Psoas muscle (tissue), 8 donors: ENCODE results near the gene ITGA1. TPM values are rescaled to one million over a fixed set of nuclear protein-coding genes. Genes with fewer than 3 reads are reported as not detected.

Source experiments
- ATAC-seq, 4 donors: fragments of 200-7000 bp; cut with Tn5 transposase; one replicate each; pipeline ENCODE4 v1.9.1; 2020; ENCODE audit warnings: moderate library complexity in 3 of 4, mild to moderate bottlenecking in 2 of 4
- DNase-seq, 2 donors: peaks; one replicate each; pipeline ENCODE4 v3.0.0-alpha.2; 2020
- H3K27ac ChIP-seq: fragments of 200-600 bp; one replicate; pipeline ENCODE4 v1.8.0; 2022
- H3K27me3 ChIP-seq, 3 donors: fragments of 200-600 bp in 1 of 3; one replicate each; pipeline versions ENCODE4 v1.6.1 to v1.8.0; 2013 to 2022; ENCODE audit warnings: low read length in 2 of 3, mild to moderate bottlenecking in 2 of 3, moderate library complexity in 1 of 3; ENCODE audit not compliant: insufficient read depth in 3 of 3
- H3K36me3 ChIP-seq, 2 donors: fragments of 200-600 bp in 1 of 2; one replicate each; pipeline versions ENCODE4 v1.6.1 to v1.8.0; 2013 to 2022; ENCODE audit warnings: low read depth in 1 of 2, mild to moderate bottlenecking in 1 of 2, moderate library complexity in 1 of 2; ENCODE audit not compliant: insufficient read depth in 1 of 2
- H3K4me1 ChIP-seq: fragments of 200-600 bp; one replicate; pipeline ENCODE4 v1.8.0; 2022
- H3K4me3 ChIP-seq: fragments of 200-600 bp; one replicate; pipeline ENCODE4 v1.8.0; 2022; ENCODE audit warnings: mild to moderate bottlenecking
- H3K9me3 ChIP-seq: fragments of 200-600 bp; one replicate; pipeline ENCODE4 v1.8.0; 2022
- WGBS, 3 donors: extraction: QIAGEN DNeasy Blood & Tissue Kit; methylation state at CpG; one replicate each; pipeline versions ENCODE4 v1.1.6 to v1.1.7; 2013; 5-methylcytosine and 5-hydroxymethylcytosine counted together
- intact Hi-C, 2 donors: fragments of 100-400 bp; cut with DNase I; formaldehyde crosslinking; loops; one replicate each; pipeline versions ENCODE4 v1.11.0 to v1.14.2; 2022
- polyA plus RNA-seq, 3 donors: library from polyadenylated mRNA; stranded (reverse); fragments of 200-250 nt; gene quantifications; one replicate each; pipeline ENCODE4 v1.2.3, GENCODE V29; 2013
- total RNA-seq, 4 donors: library from RNA; stranded (reverse); fragmentation: NEBNext Ultra II Directional in 2 of 4; extraction: Animal tissue kit (Norgen Biotek cat#: 25700) in 2 of 4; gene quantifications; one replicate each; pipeline versions ENCODE4 v1.2.1 to v1.2.4, GENCODE V29; 2021 to 2023
- TF ChIP-seq, protein P1 (sequence below): fragments of 200-600 bp; IDR thresholded peaks from one replicate; pipeline ENCODE4 v1.8.0; 2022; ENCODE audit warnings: antibody characterized with exemption
- donor health status: healthy with polysubstance abuse.
- donor health status: DM: no; HTN: no; CAD: no; lungs with moderate emphysema.
- donor health status: Bipolar disorder and iron deficiency.
- donor health status: healthy.
- donor health status: DM: yes; HTN: yes; CAD: no.
- donor health status: DM: no; HTN: no; CAD: no.
- donor health status: DM: no; HTN: no; CAD: no.
- donor health status: DM: yes; HTN: yes; CAD: no.

Gene ITGA1
- total and polyA plus RNA-seq, 7 donors, result 3.4 to 29.3 (median 13.0) TPM

DNA sequence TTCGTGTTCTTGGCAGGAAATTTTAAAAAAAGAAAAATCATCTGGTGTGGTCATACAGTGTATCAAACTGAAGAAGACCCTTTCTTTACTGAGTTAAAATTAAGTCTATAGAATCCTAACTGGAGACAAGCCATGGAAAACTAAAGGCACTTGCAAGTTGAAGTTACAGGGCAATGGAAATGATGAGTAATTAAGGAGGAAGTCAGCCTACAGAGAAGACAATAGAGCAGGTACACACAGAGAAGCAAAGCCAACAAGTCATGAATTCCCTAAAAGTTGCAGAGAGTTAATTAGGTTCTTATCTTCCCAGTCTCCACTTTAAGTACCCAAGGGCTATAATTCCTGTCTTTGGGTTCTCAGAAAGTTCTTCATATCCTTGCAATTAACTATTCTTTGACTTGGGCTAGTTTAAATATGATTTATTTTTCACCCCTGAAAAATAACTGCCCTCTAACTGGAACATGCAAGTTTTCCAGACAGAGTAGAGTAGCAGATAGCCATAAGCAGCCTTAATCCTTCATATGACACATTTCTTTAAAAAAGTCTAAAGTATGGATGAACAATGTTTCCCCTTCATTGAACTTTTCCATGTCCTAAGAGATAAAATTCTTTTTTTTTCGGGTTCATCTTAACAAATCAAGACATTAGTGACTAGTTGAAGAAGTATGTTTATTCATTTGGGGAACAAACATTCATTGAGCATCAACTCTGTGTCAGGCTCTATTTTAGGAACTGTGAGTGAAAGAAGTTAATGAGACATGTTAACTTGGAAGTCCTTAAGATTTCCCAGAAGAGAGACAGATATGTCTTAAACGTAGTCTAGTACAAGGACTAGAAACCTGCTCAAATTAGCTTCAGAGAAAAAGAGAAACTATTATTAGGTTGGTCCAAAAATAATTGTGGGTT lies 196.3 kb downstream of the ITGA1 start:
- H3K4me3 ChIP-seq, result no peak overlapping the region
- peaks cover 0 to 8% (median 0%) of the 10 kb centered on the region in 3 donors for H3K27me3 ChIP-seq
- TF ChIP-seq, protein P1, sequence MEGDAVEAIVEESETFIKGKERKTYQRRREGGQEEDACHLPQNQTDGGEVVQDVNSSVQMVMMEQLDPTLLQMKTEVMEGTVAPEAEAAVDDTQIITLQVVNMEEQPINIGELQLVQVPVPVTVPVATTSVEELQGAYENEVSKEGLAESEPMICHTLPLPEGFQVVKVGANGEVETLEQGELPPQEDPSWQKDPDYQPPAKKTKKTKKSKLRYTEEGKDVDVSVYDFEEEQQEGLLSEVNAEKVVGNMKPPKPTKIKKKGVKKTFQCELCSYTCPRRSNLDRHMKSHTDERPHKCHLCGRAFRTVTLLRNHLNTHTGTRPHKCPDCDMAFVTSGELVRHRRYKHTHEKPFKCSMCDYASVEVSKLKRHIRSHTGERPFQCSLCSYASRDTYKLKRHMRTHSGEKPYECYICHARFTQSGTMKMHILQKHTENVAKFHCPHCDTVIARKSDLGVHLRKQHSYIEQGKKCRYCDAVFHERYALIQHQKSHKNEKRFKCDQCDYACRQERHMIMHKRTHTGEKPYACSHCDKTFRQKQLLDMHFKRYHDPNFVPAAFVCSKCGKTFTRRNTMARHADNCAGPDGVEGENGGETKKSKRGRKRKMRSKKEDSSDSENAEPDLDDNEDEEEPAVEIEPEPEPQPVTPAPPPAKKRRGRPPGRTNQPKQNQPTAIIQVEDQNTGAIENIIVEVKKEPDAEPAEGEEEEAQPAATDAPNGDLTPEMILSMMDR, result no peak
- H3K36me3 ChIP-seq, result no peaks in the 10 kb centered on the region
- DNase-seq (no peak), ATAC-seq (no peak)
- H3K27ac ChIP-seq, result no peak overlapping the region
- H3K4me1 ChIP-seq, result peaks cover 4% of the 10 kb centered on the region
- 44 to 55% (median 52%) methylated on average over 3 of the region's 3 CpGs for WGBS, 3 donors
- no peaks in the 10 kb centered on the region for H3K9me3 ChIP-seq
- intact Hi-C loops, result no loop called here

DNA sequence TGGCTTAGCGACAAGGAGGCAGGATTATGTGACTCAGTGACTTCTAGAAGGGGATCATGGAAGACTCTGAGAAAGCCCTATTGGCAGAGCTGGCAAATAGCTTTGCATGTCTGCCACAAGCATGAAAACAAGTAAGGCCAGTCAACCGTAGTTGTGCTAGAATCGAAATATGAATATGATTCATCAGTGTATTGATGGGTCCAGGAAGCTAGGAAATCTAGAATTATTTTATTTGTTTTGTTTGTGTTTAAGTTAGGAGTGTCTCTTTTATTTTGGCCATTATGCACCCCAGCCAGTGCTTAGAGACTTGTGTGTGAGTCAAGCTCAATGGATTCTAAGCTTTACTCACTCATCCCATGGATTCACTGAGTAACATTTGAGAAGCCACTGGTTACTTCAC lies 197.6 kb downstream of the ITGA1 start:
- Histone ChIP-seq H3K4me1 (peaks cover 9% of the 10 kb centered on the region), H3K9me3 (no peaks in the 10 kb centered on the region), H3K36me3 (no peaks in the 10 kb centered on the region), H3K27ac (no peak overlapping the region), H3K4me3 (no peak overlapping the region), H3K27me3 (peaks cover 0 to 19% (median 0%) of the 10 kb centered on the region in 3 donors)
- DNase-seq (no peak), ATAC-seq (no peak)
- TF ChIP-seq, protein P1, result no peak
- intact Hi-C loops, result loop anchor here in 1 of 2 donors (5.0 kb wide), 1 partner anchor 47 kb away; no protein-coding TSS in a partner anchor
- 79 to 96% (median 80%) methylated on average over 3 of the region's 3 CpGs for WGBS, 3 donors

GRCh38 chr5:52987711-52988331 lies 200.1 kb downstream of the ITGA1 start:
- H3K4me3 ChIP-seq, result no peak overlapping the region
- peaks cover 0 to 28% (median 2%) of the 10 kb centered on the region in 3 donors for H3K27me3 ChIP-seq
- DNase-seq (no peak), ATAC-seq (no peak)
- no peaks in the 10 kb centered on the region for H3K9me3 ChIP-seq
- intact Hi-C loops, result loop anchor here in 1 of 2 donors (5.0 kb wide), 1 partner anchor 44 kb away; no protein-coding TSS in a partner anchor
- no peaks in the 10 kb centered on the region for H3K36me3 ChIP-seq
- TF ChIP-seq, protein P1, result no peak
- 73 to 80% (median 78%) methylated on average over 4 of the region's 4 CpGs for WGBS, 3 donors
- peaks cover 9% of the 10 kb centered on the region for H3K4me1 ChIP-seq
- H3K27ac ChIP-seq, result no peak overlapping the region

DNA sequence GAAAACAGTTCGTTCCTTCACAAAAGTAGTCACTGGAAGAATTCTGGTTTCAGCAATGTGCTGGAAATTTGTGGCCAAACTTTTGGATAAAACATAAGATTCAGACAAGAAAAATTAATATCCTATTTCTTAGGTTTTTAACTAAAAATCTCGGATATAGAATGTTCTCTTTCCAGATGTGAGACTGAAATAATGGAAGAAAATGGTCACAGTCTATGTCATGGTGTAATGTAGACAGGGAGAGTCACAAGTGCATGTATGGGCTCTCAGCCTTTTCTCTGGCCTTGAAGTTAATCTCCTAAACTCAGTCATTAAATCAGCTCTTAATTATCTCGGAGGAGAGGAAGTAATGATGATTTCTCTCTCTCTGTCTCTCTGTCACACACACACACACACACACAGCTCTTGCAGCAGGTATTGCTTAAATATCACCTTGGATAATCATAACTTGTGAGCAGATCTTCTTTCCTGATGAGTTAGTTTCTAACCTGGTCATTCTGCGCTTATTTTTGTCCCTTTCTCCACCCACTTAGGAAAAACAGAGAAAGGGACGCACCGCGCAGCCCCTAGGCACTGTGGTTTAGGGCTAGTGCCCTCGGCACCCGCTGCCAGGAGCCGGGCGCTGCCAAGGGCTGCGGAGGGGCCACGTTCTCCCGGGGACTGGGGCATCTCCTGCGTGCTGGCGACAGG lies 200.8 kb downstream of the ITGA1 start:
- peaks cover 9% of the 10 kb centered on the region for H3K4me1 ChIP-seq
- peaks cover 0 to 29% (median 2%) of the 10 kb centered on the region in 3 donors for H3K27me3 ChIP-seq
- DNase-seq (no peak), ATAC-seq (peak in 2 of 4 donors; percentile 28 to 36)
- peak overlapping the region; percentile 40 for H3K27ac ChIP-seq
- WGBS, 3 donors, result 9 to 11% (median 9%) methylated on average over 16 of the region's 16 CpGs
- TF ChIP-seq, protein P1, result no peak
- H3K4me3 ChIP-seq, result peak overlapping the region; percentile 75
- intact Hi-C loops, result loop anchor here in 1 of 2 donors (5.0 kb wide), 1 partner anchor 44 kb away; no protein-coding TSS in a partner anchor
- H3K36me3 ChIP-seq, result no peaks in the 10 kb centered on the region
- no peaks in the 10 kb centered on the region for H3K9me3 ChIP-seq
